ENCODE measurements around the gene SDK1.
"Not testable (repeated sequence)": the region's sequence is repeated elsewhere in the genome, so short reads cannot be mapped to it uniquely, and the experiment has no call there.

Gene SDK1

GRCh38 chr7:4270941-4271715 is 970.1 kb downstream of the SDK1 start:
- no peak for DNase-seq

GRCh38 chr7:4271716-4272015 is 970.6 kb downstream of the SDK1 start:
- no peak for DNase-seq

- no peak for DNase-seq
Observed at GRCh38 chr7:4272141-4272540, 971.1 kb downstream of the SDK1 start.

- DNase-seq = no peak
Observed at GRCh38 chr7:4273566-4274230, 972.6 kb downstream of the SDK1 start.

GRCh38 chr7:4274286-4274685 is 973.2 kb downstream of the SDK1 start:
- no peak for DNase-seq

DNA sequence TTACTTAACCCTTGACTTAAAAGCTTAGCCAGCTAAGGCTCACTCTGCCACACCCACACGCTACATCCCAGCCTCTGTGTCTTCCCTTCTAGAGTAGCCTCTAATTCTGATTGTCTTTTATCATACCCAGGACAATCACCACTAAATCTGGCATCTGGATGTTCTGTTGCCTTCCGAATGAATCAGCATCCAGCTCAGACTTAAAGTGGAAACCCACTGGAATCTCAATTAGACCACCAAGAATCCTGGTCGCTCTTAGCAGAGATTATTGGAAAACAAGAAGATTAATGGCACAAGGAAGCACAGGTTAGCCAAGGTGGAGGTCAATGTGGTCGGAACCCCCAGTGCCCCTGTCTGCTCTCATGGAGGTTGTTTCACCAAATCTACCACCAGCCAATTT is 976.9 kb downstream of the SDK1 start:
- DNase-seq = no peak

GRCh38 chr7:4279216-4279615 is 978.2 kb downstream of the SDK1 start:
- no peak for DNase-seq

- no peak for DNase-seq
Observed at GRCh38 chr7:4281231-4281993, 980.4 kb downstream of the SDK1 start.

DNA sequence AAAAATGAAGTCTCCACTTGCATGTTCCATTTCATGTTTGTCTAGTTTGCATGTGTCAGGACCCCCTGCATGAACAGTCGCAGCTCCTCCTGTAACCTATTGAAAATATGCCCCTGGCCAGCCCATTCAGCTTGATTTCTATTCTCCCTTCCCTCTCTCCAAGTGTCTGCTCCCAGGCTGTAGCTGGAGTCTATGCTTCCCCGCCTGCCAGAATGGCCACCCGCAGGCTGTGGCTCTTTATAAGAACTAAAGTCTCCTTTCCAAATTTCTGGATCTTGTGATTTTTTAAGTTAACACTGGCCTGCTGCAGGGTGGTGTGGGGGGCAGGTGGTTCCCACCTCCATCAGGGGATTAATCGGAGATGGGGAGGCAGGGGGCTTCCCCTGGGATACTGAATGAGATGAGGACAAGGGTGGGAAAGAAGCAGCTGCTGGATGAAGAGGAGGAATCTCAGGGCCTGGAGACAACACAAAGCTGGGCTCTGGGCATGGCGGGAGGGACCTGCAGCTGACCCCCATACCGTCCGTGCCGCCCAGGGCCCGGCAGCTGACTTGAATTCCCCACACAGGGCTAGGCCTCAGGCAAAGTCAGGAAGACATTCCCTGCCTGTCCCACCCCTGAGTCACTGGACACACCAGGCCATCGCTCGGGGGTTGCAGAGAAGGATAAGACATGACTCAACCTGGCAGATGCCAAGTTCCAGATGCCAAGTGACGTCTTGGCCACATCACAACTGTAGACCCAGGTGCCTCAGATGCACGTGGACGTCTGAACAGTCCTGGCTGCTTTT is 981.6 kb downstream of the SDK1 start:
- no peak for DNase-seq

- DNase-seq = no peak
Observed at GRCh38 chr7:4286351-4286750, 985.3 kb downstream of the SDK1 start.

DNA sequence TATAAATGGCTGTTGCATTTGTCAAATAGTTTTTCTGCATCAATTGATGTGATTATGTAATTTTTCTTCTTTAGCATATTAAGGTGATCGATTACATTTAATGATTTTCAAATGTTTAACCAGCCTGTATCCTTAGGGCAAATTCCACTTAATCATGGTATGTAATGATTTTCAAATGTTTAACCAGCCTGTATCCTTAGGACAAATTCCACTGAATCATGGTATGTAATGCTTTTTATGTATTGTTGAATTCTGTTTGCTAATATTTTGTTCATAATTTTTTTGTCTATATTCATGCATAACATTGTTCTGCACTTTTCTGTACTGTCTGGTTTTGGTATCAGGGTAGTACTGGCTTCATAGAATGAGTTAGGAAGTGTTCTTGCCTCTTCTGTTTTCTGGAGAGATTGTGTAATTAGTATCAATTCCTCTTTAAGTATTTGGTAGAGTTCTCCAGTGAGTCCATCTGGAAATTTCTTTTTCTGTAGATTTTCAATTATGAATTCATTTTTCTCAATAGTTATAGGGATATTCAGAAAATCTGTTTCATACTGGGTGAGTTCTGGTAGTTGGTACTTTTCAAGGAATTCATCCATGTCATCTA is 987.8 kb downstream of the SDK1 start:
- DNase-seq = no peak

DNA sequence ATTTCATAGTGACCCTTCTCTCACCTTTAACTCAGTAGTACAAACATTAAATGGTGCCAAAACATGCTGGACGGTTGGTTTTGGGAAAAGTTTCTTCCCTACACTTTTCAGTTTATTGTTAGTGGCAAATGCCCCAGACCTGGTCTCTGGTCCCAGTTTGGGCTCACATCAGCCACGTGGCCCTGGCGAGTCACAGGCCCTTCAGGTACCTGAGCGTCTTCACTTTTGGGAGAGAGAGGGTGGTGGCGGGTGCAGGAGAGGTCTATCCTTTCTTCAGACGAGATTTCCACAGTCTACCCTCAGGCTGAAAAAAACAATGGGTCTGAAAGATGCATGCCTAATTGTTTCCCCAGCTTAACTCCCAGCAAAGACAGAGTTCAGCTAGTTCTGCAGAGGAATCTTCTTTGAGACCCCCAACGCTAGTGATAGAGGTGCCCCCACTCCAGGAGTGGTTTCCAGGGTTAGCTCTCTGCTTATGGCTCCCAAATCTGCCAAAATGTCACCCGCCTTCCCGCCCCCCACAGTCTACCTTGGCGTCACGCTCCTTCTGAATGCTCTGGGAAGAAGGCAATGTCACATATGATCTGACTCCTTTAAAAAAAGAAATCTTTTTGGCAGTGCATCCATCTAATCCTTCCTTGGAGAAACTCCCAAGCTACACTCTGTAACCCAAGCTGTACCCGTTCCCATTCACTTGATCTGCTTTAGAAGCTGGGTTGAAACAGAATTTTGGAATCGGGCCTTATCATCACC is 996.3 kb downstream of the SDK1 start:
- DNase-seq = no peak

GRCh38 chr7:4297918-4298219 is 996.8 kb downstream of the SDK1 start:
- no peak for DNase-seq

GRCh38 chr7:4299431-4299830 is 998.4 kb downstream of the SDK1 start:
- no peak for DNase-seq

GRCh38 chr7:4302203-4302905 is 1001.3 kb downstream of the SDK1 start:
- DNase-seq = no peak

- no peak for DNase-seq
Observed at GRCh38 chr7:4307316-4308204, 1006.5 kb downstream of the SDK1 start.

- no peak for DNase-seq
Observed at GRCh38 chr7:4308205-4308590, 1007.1 kb downstream of the SDK1 start.

- not testable (repeated sequence) for DNase-seq
Observed at GRCh38 chr7:4313911-4314310, 1012.9 kb downstream of the SDK1 start.

- not testable (repeated sequence) for DNase-seq
Observed at GRCh38 chr7:4314316-4314715, 1013.3 kb downstream of the SDK1 start.

Data from CD4-positive, alpha-beta T cell treated with Interleukin-17A for 1 hour (primary cell).